T-helper 2 cell (primary cell): ENCODE measurements around the gene SLC16A4.

ENCODE experiments used
- DNase-seq, 5 experiments: peaks; one replicate each; pipeline versions ENCODE4 v3.0.0 to v3.0.0-alpha.2; 2012 to 2022

Gene SLC16A4

GRCh38 chr1:110324667-110325066 is 66.2 kb downstream of the SLC16A4 start:
- DNase-seq, result no peak

DNA sequence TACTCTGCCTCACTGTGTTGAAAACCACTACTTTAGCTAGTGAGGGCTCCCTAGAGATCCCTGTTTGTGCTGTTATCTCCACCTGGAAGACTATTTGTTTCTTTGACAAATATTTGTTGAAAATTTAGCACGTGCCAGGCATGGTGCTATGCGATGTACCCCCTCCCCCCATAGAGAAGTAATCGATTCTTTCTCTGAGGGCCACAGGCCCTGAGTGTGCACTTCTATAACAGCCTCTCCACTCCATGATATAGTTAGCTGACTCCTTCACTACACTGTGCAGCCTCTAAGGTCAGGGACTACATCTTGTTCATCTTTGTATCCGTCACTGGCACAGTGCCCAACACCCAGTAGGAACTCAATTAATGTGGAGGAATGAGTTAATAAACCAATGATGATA is 69.0 kb downstream of the SLC16A4 start:
- no peak for DNase-seq

- no peak for DNase-seq
Measured at GRCh38 chr1:110321045-110321444, 69.8 kb downstream of the SLC16A4 start.

- DNase-seq, result no peak
Measured at GRCh38 chr1:110320168-110320518, 70.7 kb downstream of the SLC16A4 start.

DNA sequence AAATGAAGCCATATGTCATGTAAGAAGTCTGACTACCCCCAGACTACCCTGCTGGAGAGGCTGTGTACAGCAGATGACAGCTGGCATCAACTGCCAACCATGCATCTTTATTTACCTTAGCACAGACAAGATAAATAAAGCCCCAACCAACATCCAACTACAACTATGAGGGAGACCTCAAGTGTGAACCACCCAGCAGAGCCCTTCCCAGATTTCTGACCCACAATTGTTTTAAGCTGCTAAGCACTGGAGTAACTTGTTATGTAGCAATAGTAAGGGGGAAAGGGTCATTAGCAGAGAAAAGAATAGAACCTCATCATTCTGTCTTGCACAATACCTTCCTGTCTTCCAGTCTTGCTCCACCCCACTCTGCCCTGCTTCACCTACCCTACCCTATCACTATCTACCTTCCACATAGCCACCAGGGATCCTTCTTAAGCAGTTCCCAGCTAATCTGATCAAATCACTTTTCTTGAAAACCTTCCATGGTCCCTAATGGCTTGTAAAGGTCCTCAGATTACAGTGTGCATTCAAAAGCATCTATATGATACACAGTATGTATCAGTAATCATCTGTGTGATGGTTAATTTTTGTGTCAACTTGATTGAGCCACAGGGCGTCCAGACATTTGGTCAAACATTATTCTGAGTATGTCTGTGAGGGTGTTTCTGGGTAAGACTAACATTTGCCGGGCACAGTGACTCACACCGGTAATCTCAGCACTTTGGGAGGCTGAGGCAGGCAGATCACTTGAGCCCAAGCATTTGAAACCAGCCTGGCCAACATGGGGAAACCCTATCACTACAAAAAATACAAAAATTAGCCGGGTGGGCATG is 71.3 kb downstream of the SLC16A4 start:
- DNase-seq, result no peak

DNA sequence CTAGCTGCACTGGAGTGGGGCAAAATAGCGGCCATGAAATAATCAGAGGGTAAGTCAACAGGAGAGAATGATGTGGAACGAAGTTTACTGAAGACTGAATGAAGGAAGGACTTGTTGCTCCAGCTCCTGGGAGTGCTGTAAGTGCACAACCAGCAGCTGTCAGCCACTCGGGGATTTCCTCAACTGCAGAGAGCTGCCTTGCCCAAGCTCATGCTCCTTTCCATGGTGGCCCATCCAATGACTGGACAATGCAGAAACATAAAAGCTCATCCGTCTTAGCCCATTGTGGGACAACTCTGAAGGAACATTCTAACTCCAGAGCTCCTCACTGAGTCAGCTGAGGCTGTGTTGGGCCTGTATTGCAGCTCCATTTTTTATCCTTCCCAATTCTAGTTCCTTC is 72.8 kb downstream of the SLC16A4 start:
- DNase-seq, result no peak

- no peak for DNase-seq
Measured at GRCh38 chr1:110316735-110317134, 74.1 kb downstream of the SLC16A4 start.
